PC-3 (cell line): Measurements from ENCODE around the gene UBAC2.

ENCODE experiments used
- EZH2 ChIP-seq: fragments of 300-600 bp; sonication (generic); IDR thresholded peaks from one replicate; pipeline ENCODE4 v1.6.1; 2017; ENCODE audit warnings: antibody characterized with exemption, mild to moderate bottlenecking, low read length; ENCODE audit not compliant: unreplicated experiment
- TF ChIP-seq, protein P1 (sequence below): fragments of 300-600 bp; sonication (generic); conservative IDR thresholded peaks from 2 replicates; pipeline ENCODE4 v1.5.1; 2017; ENCODE audit warnings: antibody characterized with exemption, low read depth, mild to moderate bottlenecking, low read length

- TF ChIP-seq, protein P1, sequence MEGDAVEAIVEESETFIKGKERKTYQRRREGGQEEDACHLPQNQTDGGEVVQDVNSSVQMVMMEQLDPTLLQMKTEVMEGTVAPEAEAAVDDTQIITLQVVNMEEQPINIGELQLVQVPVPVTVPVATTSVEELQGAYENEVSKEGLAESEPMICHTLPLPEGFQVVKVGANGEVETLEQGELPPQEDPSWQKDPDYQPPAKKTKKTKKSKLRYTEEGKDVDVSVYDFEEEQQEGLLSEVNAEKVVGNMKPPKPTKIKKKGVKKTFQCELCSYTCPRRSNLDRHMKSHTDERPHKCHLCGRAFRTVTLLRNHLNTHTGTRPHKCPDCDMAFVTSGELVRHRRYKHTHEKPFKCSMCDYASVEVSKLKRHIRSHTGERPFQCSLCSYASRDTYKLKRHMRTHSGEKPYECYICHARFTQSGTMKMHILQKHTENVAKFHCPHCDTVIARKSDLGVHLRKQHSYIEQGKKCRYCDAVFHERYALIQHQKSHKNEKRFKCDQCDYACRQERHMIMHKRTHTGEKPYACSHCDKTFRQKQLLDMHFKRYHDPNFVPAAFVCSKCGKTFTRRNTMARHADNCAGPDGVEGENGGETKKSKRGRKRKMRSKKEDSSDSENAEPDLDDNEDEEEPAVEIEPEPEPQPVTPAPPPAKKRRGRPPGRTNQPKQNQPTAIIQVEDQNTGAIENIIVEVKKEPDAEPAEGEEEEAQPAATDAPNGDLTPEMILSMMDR, result no peak
- no peak for TF ChIP-seq EZH2
These were observed 95.7 kb downstream of the UBAC2 start for GRCh38 chr13:99296398-99296797.
